Thyroid gland (tissue), 4 donors: ENCODE measurements around the gene RPP38.

ENCODE experiments used
- POLR2A ChIP-seq, 2 donors: fragments of 450-650 bp; IDR thresholded peaks; one replicate each; pipeline ENCODE4 v1.6.1; 2017; ENCODE audit warnings: antibody characterized with exemption in 2 of 2, mild to moderate bottlenecking in 2 of 2, moderate library complexity in 1 of 2
- TF ChIP-seq, protein P1 (sequence below), 6 experiments: fragments of 200-600 bp in 3 of 6; fragments of 450-650 bp in 3 of 6; sonication (generic) in 3 of 6; IDR thresholded peaks; one replicate each; pipeline ENCODE4 v1.5.1; 2016 to 2019; ENCODE audit warnings: antibody characterized with exemption in 6 of 6, mild to moderate bottlenecking in 2 of 6, inconsistent platforms in 1 of 6, moderate library complexity in 1 of 6

DNA sequence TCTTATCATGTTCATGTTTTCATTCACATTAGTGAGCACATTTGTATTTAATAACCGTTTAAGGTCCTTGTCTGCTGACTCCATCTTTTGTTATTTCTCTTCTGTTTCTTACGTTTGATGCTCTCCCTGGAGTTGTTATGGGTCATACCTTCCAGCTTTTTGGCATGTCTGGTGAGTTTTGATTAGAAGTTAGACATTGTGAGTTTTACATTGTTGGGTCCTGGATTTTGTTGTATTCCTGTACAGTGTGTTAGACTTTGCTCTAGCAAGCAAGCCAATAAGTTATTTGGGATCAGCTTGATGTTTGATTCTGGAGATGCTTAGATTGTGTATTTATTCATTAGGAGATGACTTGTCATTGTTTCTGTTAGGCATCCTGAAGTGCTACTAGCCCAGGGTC lies 36.5 kb upstream of the RPP38 start:
- TF ChIP-seq POLR2A (IDR thresholded peaks at IDR 0.05) = no peak
- TF ChIP-seq, protein P1, sequence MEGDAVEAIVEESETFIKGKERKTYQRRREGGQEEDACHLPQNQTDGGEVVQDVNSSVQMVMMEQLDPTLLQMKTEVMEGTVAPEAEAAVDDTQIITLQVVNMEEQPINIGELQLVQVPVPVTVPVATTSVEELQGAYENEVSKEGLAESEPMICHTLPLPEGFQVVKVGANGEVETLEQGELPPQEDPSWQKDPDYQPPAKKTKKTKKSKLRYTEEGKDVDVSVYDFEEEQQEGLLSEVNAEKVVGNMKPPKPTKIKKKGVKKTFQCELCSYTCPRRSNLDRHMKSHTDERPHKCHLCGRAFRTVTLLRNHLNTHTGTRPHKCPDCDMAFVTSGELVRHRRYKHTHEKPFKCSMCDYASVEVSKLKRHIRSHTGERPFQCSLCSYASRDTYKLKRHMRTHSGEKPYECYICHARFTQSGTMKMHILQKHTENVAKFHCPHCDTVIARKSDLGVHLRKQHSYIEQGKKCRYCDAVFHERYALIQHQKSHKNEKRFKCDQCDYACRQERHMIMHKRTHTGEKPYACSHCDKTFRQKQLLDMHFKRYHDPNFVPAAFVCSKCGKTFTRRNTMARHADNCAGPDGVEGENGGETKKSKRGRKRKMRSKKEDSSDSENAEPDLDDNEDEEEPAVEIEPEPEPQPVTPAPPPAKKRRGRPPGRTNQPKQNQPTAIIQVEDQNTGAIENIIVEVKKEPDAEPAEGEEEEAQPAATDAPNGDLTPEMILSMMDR (IDR thresholded peaks at IDR 0.05) = no peak
